CD4-positive, CD25-positive, alpha-beta regulatory T cell (primary cell): ENCODE measurements around the gene DMGDH. TPM values are rescaled to one million over a fixed set of nuclear protein-coding genes. Genes with fewer than 3 reads are reported as not detected.
A peak's percentile ranks its signal among the peaks of the same experiment; 100 is the strongest.

Experiments
- ATAC-seq, 2 donors: fragments of 150-1000 bp; cut with Tn5 transposase; one replicate each; pipeline ENCODE4 v1.10.0; 2021; ENCODE audit warnings: low read depth in 2 of 2, moderate number of reproducible peaks in 2 of 2, moderate library complexity in 1 of 2
- DNase-seq, 3 donors: peaks; one replicate each; pipeline versions ENCODE4 v3.0.0 to v3.0.0-alpha.2; 2012 to 2022; ENCODE audit warnings: mixed read lengths in 1 of 3
- H3K27ac ChIP-seq: one replicate; pipeline ENCODE4 v1.7.0; 2013; ENCODE audit warnings: mild to moderate bottlenecking, low read length; ENCODE audit not compliant: insufficient read depth, poor library complexity, severe bottlenecking
- H3K27me3 ChIP-seq: one replicate; pipeline ENCODE4 v1.7.0; 2013; ENCODE audit warnings: low read length; ENCODE audit not compliant: control insufficient read depth, insufficient read depth
- H3K36me3 ChIP-seq: one replicate; pipeline ENCODE4 v1.7.0; 2013; ENCODE audit warnings: mild to moderate bottlenecking, low read length, moderate library complexity; ENCODE audit not compliant: control insufficient read depth, insufficient read depth
- H3K4me1 ChIP-seq: 2 replicates; pipeline ENCODE4 v1.7.0; 2013; ENCODE audit warnings: mild to moderate bottlenecking, low read length; ENCODE audit not compliant: insufficient read depth, control insufficient read depth, poor library complexity, severe bottlenecking
- H3K4me3 ChIP-seq: one replicate; pipeline ENCODE4 v1.7.0; 2013; ENCODE audit warnings: low read depth, mild to moderate bottlenecking, low read length, moderate library complexity
- H3K9me3 ChIP-seq, 2 experiments: 1 replicate in 1 of 2; 2 replicates in 1 of 2; pipeline ENCODE4 v1.7.0; 2013; ENCODE audit warnings: low read length in 2 of 2, mild to moderate bottlenecking in 1 of 2, moderate library complexity in 1 of 2; ENCODE audit not compliant: control insufficient read depth in 2 of 2
- H3K27ac Mint-ChIP-seq, 3 donors: one replicate each; pipeline ENCODE4 v1.8.0; 2020 to 2022; ENCODE audit warnings: mild to moderate bottlenecking in 3 of 3, mixed read lengths in 3 of 3, moderate library complexity in 2 of 3
- H3K27me3 Mint-ChIP-seq: one replicate; pipeline ENCODE4 v1.8.0; 2022; ENCODE audit warnings: mild to moderate bottlenecking, mixed read lengths
- H3K36me3 Mint-ChIP-seq: one replicate; pipeline ENCODE4 v1.8.0; 2020; ENCODE audit warnings: mixed read lengths
- H3K4me1 Mint-ChIP-seq, 4 donors: one replicate each; pipeline ENCODE4 v1.8.0; 2020 to 2022; ENCODE audit warnings: mixed read lengths in 4 of 4, mild to moderate bottlenecking in 1 of 4
- H3K4me3 Mint-ChIP-seq, 4 donors: one replicate each; pipeline ENCODE4 v1.8.0; 2020 to 2022; ENCODE audit warnings: mild to moderate bottlenecking in 4 of 4, mixed read lengths in 4 of 4, moderate library complexity in 3 of 4
- H3K9me3 Mint-ChIP-seq, 7 donors: one replicate each; pipeline ENCODE4 v1.8.0; 2020 to 2022; ENCODE audit warnings: mixed read lengths in 7 of 7, mild to moderate bottlenecking in 3 of 7, moderate library complexity in 2 of 7
- polyA plus RNA-seq, 4 donors: library from polyadenylated mRNA; unstranded; fragments of 300-500 nt; fragmentation: Illumina TruSeq; gene quantifications; one replicate each; pipeline ENCODE4 v1.2.3, GENCODE V29; 2021
- total RNA-seq: library from RNA; stranded (reverse); gene quantifications from one replicate; pipeline ENCODE4 v1.2.3, GENCODE V29; 2022

Gene DMGDH
- total and polyA plus RNA-seq, 5 donors from 2014 or later, result 0.33 to 1.8 (median 0.80) TPM

DNA sequence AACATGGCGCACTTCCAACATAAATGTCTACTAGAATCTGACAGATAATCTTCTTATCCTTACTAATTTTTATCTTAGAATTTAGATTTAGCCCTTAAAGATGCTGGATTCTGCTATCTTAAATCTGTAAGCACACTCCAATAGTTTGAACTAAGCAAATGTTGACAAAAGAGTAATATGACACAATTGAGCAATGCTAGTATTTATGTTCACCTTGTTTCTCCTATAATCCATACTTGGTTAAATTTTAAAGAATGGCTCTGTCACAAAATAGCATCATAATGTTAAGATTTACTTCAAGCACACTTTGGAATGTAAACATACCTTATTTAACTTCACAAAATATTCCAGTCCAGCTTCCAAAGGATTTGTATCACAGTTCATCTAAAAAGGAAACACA, 45.5 kb downstream of the DMGDH start:
- no peak overlapping the region for H3K4me3 ChIP-seq
- peaks cover 65% of the 10 kb centered on the region for H3K27me3 Mint-ChIP-seq
- H3K27ac ChIP-seq, result no peak overlapping the region
- no peak for ATAC-seq
- no peaks in the 10 kb centered on the region for H3K9me3 Mint-ChIP-seq
- H3K4me1 ChIP-seq, result peaks cover 4% of the 10 kb centered on the region
- H3K9me3 ChIP-seq, result no peaks in the 10 kb centered on the region
- no peaks in the 10 kb centered on the region for H3K36me3 ChIP-seq
- H3K27me3 ChIP-seq, result peaks cover 20% of the 10 kb centered on the region
- no peaks in the 10 kb centered on the region for H3K36me3 Mint-ChIP-seq
- H3K4me3 Mint-ChIP-seq, result no peak overlapping the region
- no peak for DNase-seq
- H3K27ac Mint-ChIP-seq, result no peak overlapping the region
- peaks cover 0 to 11% (median 8%) of the 10 kb centered on the region in 4 donors for H3K4me1 Mint-ChIP-seq

DNA sequence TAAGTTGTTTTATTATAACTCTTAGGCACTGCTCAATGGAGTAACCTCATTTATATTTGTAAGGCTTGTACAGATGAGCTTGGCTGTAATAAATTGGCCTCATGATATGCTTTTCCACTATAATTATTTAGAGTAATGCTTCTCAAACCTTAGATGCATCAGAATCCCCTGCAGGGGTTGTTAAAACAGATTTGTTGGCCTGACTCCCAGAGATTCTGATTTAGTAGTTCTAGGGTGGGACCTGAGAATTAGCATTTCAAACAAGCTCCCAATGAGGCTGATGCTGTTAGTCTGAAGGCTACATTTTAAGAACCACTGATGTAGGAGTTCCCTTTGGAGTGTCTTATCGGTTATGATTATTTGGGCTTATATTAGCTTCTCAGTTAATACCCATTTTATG, 46.1 kb downstream of the DMGDH start:
- Histone ChIP-seq H3K4me3 (no peak overlapping the region), H3K9me3 (no peaks in the 10 kb centered on the region), H3K27ac (no peak overlapping the region), H3K4me1 (peaks cover 4% of the 10 kb centered on the region), H3K36me3 (no peaks in the 10 kb centered on the region), H3K27me3 (peaks cover 20% of the 10 kb centered on the region)
- Mint-ChIP-seq H3K36me3 (no peaks in the 10 kb centered on the region), H3K27me3 (peaks cover 70% of the 10 kb centered on the region), H3K4me1 (peaks cover 0 to 11% (median 8%) of the 10 kb centered on the region in 4 donors), H3K9me3 (no peaks in the 10 kb centered on the region), H3K4me3 (no peak overlapping the region), H3K27ac (no peak overlapping the region)
- DNase-seq (no peak), ATAC-seq (no peak)

DNA sequence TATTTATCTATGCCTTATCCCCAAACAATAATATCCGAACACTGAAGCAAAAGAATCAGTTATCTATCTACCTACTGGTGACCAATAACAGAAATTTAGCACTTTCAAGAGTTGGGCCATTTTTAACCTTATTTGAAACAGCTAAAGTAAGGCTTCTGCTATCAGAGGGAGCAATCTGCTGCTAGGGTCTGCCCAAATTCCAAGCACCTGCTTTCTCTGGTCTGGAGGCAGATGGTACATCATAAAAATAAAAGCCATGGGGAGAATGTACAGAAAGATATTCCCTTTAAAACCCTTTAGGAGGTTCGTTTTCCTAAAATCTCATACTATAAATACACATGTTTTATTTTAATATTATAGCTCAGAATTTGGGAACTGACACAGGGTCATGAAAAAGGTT, 46.7 kb downstream of the DMGDH start:
- Mint-ChIP-seq H3K4me3 (no peak overlapping the region), H3K4me1 (peaks cover 0 to 11% (median 8%) of the 10 kb centered on the region in 4 donors), H3K27me3 (peaks cover 70% of the 10 kb centered on the region), H3K36me3 (no peaks in the 10 kb centered on the region), H3K9me3 (no peaks in the 10 kb centered on the region), H3K27ac (no peak overlapping the region)
- H3K36me3 ChIP-seq, result no peaks in the 10 kb centered on the region
- H3K9me3 ChIP-seq, result no peaks in the 10 kb centered on the region
- H3K4me1 ChIP-seq, result peaks cover 4% of the 10 kb centered on the region
- no peak overlapping the region for H3K4me3 ChIP-seq
- H3K27ac ChIP-seq, result no peak overlapping the region
- ATAC-seq (no peak), DNase-seq (no peak)
- peaks cover 20% of the 10 kb centered on the region for H3K27me3 ChIP-seq

DNA sequence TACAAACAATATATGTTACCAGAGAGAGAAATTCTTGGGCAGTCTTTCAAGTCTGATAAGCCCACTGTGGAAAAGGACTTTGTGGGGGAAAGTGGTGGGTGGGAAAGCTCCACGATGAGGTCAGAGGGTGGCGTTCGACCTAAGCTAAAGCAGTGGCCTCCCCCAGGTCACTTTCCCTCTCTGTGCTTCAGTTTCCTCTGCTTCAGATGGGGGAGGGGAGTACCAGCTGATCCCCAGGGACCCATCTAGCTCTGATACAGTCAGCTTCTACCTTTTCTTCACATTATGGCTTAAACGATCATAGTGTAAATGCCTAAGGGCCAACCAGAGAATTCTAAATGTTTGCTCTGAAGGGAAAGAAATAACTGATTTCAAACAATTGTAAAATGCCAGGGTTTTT, 47.7 kb downstream of the DMGDH start:
- Mint-ChIP-seq H3K27me3 (peaks cover 75% of the 10 kb centered on the region), H3K4me1 (peaks cover 0 to 11% (median 8%) of the 10 kb centered on the region in 4 donors), H3K4me3 (no peak overlapping the region), H3K27ac (no peak overlapping the region), H3K9me3 (no peaks in the 10 kb centered on the region), H3K36me3 (no peaks in the 10 kb centered on the region)
- Histone ChIP-seq H3K27me3 (peaks cover 24% of the 10 kb centered on the region), H3K4me3 (no peak overlapping the region), H3K27ac (no peak overlapping the region), H3K9me3 (no peaks in the 10 kb centered on the region), H3K36me3 (no peaks in the 10 kb centered on the region), H3K4me1 (peaks cover 4% of the 10 kb centered on the region)
- DNase-seq, result no peak
- ATAC-seq, result no peak

DNA sequence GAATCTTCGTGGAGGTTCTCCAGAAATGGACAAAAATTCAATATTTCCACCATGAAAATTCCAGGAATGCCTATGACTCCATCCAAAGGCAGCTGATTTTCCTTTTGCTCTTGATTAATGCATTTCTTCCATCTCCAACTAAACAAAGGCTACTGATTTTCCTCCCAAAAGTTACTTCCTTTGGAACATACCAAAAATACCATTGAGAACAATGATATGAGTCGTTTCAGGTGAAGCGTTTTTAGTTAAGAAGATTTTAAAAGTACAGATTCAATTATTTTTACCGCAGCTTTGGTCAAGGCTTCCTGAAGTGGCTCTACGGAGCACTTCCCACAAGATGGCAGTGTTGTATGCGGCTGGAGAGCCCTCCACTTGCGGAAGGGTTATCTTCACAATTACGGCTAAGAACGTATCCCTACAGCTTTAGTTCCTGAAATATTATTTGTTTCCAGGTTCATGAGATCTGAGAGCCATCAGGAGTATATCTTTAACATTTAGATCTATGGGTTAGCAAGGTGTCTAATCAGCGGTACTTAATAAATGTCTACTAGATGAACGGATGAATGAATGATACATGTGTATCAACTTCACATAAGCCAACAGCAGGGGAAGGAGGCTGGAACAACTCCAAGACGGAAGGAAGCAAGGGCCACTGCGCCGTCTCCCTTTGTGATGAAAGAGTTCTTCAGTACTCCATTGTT, 48.5 kb downstream of the DMGDH start:
- DNase-seq, result peak; percentile 6 to 62 (median 21)
- H3K27ac ChIP-seq, result no peak overlapping the region
- no peaks in the 10 kb centered on the region for H3K36me3 Mint-ChIP-seq
- H3K27me3 Mint-ChIP-seq, result peaks cover 80% of the 10 kb centered on the region
- peaks cover 26% of the 10 kb centered on the region for H3K27me3 ChIP-seq
- no peak overlapping the region for H3K4me3 ChIP-seq
- H3K36me3 ChIP-seq, result no peaks in the 10 kb centered on the region
- H3K27ac Mint-ChIP-seq, result no peak overlapping the region
- no peaks in the 10 kb centered on the region for H3K9me3 Mint-ChIP-seq
- peaks cover 0 to 11% (median 8%) of the 10 kb centered on the region in 4 donors for H3K4me1 Mint-ChIP-seq
- no peak overlapping the region for H3K4me3 Mint-ChIP-seq
- ATAC-seq, result peak; percentile 34 to 43
- no peaks in the 10 kb centered on the region for H3K9me3 ChIP-seq
- H3K4me1 ChIP-seq, result peaks cover 4% of the 10 kb centered on the region

DNA sequence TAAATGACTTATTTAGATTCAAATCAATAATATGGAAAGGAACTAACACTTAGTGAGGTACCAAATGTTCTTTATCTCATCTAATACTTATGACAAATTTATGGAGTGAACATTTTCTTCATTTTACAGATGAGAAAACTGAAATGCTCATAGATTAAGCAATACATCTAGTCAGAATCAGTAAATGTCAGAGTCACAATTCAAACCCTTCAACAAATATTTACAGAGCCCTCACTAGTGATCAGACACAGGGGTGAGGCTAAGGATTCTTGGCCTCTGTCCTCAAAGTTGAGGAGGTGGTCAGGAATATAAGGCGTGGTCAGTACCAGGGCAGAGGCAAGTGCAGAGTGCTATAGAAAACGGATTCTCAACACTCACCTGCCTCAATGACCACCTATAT, 54.8 kb downstream of the DMGDH start:
- Mint-ChIP-seq H3K27me3 (peaks cover 64% of the 10 kb centered on the region), H3K9me3 (peaks cover 0 to 12% (median 2%) of the 10 kb centered on the region in 7 donors), H3K36me3 (no peaks in the 10 kb centered on the region), H3K27ac (no peak overlapping the region), H3K4me1 (no peaks in the 10 kb centered on the region), H3K4me3 (no peak overlapping the region)
- Histone ChIP-seq H3K36me3 (no peaks in the 10 kb centered on the region), H3K27me3 (peaks cover 18% of the 10 kb centered on the region), H3K27ac (no peak overlapping the region), H3K4me1 (no peaks in the 10 kb centered on the region), H3K9me3 (peaks cover 0 to 4% of the 10 kb centered on the region in 2 experiments), H3K4me3 (no peak overlapping the region)
- DNase-seq (no peak), ATAC-seq (no peak)

DNA sequence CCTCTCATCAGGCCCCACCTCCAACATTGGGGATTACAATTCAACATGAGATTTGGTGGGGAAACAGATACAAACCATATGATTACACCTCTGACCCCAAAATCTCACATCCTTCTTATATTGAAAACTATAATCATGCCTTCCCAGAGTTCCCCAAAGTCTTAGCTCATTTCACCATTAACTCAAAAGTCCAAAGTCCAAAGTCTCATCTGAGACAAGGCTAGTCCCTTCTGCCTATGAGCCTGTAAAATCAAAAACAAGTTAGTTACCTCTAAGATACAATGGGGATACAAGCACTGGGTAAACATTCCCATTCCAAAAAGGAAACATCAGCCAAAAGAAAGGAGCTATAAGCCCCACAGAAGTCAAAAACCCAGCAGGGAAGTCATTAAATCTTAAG, 57.6 kb downstream of the DMGDH start:
- H3K36me3 Mint-ChIP-seq, result no peaks in the 10 kb centered on the region
- no peaks in the 10 kb centered on the region for H3K36me3 ChIP-seq
- DNase-seq (no peak), ATAC-seq (no peak)
- no peaks in the 10 kb centered on the region for H3K4me1 ChIP-seq
- peaks cover 0 to 12% (median 2%) of the 10 kb centered on the region in 7 donors for H3K9me3 Mint-ChIP-seq
- peaks cover 56% of the 10 kb centered on the region for H3K27me3 Mint-ChIP-seq
- H3K27ac Mint-ChIP-seq, result no peak overlapping the region
- no peaks in the 10 kb centered on the region for H3K4me1 Mint-ChIP-seq
- peaks cover 0 to 4% of the 10 kb centered on the region in 2 experiments for H3K9me3 ChIP-seq
- no peak overlapping the region for H3K27ac ChIP-seq
- peaks cover 14% of the 10 kb centered on the region for H3K27me3 ChIP-seq
- no peak overlapping the region for H3K4me3 ChIP-seq
- no peak overlapping the region for H3K4me3 Mint-ChIP-seq

DNA sequence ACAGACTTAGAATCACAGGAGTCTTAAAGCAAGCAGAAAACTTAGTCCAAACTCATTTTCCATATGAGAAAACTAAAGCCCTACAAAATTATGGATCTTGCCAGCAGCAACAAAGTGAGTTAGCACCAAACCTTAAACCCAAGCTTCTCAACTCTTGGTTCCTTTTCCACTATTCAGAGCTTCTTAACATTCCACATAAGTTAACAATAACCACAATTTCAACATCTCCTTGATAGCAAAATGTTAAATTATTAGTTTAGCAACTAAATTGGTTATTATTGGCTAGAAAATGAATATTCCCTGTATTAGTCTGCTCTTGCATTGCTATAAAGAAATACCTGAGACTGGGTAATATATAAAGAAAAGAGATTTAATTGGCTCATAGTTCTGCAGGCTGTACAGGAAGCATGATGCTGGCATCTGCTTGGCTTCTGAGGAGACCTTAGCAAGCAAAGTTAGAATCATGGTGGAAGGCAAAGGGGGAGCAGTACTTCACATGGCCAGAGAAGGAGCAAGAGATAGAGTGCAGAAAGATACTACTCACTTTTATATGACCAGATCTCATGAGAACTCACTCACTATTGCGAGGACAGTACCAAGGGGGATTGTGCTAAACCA, 58.1 kb downstream of the DMGDH start:
- ATAC-seq (no peak), DNase-seq (peak in 1 of 3 donors; percentile 16)
- no peak overlapping the region for H3K27ac Mint-ChIP-seq
- Histone ChIP-seq H3K36me3 (no peaks in the 10 kb centered on the region), H3K4me3 (no peak overlapping the region), H3K27me3 (peaks cover 15% of the 10 kb centered on the region), H3K4me1 (no peaks in the 10 kb centered on the region), H3K9me3 (peaks cover 0 to 4% of the 10 kb centered on the region in 2 experiments), H3K27ac (no peak overlapping the region)
- no peak overlapping the region for H3K4me3 Mint-ChIP-seq
- H3K4me1 Mint-ChIP-seq, result no peaks in the 10 kb centered on the region
- H3K27me3 Mint-ChIP-seq, result peaks cover 56% of the 10 kb centered on the region
- H3K9me3 Mint-ChIP-seq, result peaks cover 0 to 12% (median 2%) of the 10 kb centered on the region in 7 donors
- no peaks in the 10 kb centered on the region for H3K36me3 Mint-ChIP-seq
